GM12872 (cell line): ENCODE results near the gene THSD7B.

Experiments used
- CTCF ChIP-seq: IDR thresholded peaks from 3 replicates; pipeline ENCODE4 v1.5.1; 2011; ENCODE audit warnings: low read depth, mild to moderate bottlenecking, low read length, moderate library complexity; ENCODE audit not compliant: insufficient read depth

THSD7B gene

GRCh38 chr2:136871424-136871823 is 106.1 kb downstream of the THSD7B start:
- no peak for TF ChIP-seq CTCF

GRCh38 chr2:136874258-136874657 is 108.9 kb downstream of the THSD7B start:
- peak; percentile 47 for TF ChIP-seq CTCF

- no peak for TF ChIP-seq CTCF
These were observed 125.8 kb downstream of the THSD7B start for GRCh38 chr2:136891100-136891499.

GRCh38 chr2:136894007-136894634 is 128.8 kb downstream of the THSD7B start:
- TF ChIP-seq CTCF = no peak

- no peak for TF ChIP-seq CTCF
These were observed 136.4 kb downstream of the THSD7B start for GRCh38 chr2:136901732-136902131.

- no peak for TF ChIP-seq CTCF
These were observed 140.4 kb downstream of the THSD7B start for GRCh38 chr2:136905779-136906178.

GRCh38 chr2:136909777-136910176 is 144.4 kb downstream of the THSD7B start:
- TF ChIP-seq CTCF = no peak
